GM18907 (cell line): ENCODE results near the gene OR1K1.

Source experiments
- ATAC-seq: cut with Tn5 transposase; IDR thresholded peaks from one replicate; pipeline ENCODE4 v1.9.1; 2021; ENCODE audit warnings: mild to moderate bottlenecking, moderate library complexity; ENCODE audit not compliant: unreplicated experiment

The OR1K1 gene

DNA sequence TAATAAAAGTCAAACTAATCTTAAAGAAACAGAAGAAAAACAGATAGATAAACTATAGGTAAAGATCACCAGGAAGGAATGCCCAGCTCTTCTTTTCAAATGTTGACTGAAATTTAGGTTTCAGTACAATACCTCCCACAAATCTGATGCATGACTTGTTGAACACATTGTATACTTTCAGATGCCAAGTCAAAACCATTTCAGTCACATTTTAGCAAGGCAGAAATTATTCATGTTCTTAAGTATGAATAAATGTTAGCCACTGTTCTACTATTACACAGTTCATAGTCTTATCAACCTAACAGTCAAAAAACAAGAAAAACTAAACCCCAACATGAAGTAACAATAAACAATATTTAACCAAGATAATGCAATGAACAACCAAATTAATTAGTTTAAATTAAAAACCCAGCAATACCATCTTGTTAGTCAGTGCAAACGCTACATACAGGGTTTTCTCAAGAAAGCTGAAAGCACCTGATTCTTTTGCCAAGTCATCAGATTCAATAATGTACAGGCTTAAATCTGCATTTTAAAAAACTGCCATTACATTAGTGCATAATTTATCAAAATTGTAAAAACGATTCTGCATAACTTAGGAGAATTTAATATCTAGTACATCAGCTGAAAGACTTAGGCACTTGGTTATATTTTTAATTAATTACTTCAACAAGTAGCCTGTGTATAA, 48.5 kb downstream of the OR1K1 start:
- no peak for ATAC-seq
